ENCODE data around the gene WNT1.

DNA sequence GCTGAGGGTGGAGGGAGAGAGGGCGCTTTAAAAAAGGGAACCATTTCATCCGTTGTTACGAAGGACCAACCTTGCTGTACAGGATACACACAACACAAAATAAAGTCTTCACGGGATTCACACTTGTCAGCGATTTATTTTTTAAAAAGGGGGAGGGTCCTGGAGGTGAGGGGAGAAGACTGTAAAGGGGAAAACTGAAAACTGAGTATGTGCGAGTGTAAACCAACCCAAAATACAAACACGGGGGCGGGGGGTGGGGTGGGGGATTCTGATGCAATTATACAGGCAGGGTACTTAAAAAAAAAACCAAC, 41.0 kb downstream of the WNT1 start:
- no peak for TF ChIP-seq POLR2AphosphoS5 (IDR thresholded peaks at IDR 0.05)
- TF ChIP-seq, protein P1, sequence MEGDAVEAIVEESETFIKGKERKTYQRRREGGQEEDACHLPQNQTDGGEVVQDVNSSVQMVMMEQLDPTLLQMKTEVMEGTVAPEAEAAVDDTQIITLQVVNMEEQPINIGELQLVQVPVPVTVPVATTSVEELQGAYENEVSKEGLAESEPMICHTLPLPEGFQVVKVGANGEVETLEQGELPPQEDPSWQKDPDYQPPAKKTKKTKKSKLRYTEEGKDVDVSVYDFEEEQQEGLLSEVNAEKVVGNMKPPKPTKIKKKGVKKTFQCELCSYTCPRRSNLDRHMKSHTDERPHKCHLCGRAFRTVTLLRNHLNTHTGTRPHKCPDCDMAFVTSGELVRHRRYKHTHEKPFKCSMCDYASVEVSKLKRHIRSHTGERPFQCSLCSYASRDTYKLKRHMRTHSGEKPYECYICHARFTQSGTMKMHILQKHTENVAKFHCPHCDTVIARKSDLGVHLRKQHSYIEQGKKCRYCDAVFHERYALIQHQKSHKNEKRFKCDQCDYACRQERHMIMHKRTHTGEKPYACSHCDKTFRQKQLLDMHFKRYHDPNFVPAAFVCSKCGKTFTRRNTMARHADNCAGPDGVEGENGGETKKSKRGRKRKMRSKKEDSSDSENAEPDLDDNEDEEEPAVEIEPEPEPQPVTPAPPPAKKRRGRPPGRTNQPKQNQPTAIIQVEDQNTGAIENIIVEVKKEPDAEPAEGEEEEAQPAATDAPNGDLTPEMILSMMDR (IDR thresholded peaks at IDR 0.05; ENCODE audit: poor library complexity, severe bottlenecking), result no peak
- TF ChIP-seq, protein P2, sequence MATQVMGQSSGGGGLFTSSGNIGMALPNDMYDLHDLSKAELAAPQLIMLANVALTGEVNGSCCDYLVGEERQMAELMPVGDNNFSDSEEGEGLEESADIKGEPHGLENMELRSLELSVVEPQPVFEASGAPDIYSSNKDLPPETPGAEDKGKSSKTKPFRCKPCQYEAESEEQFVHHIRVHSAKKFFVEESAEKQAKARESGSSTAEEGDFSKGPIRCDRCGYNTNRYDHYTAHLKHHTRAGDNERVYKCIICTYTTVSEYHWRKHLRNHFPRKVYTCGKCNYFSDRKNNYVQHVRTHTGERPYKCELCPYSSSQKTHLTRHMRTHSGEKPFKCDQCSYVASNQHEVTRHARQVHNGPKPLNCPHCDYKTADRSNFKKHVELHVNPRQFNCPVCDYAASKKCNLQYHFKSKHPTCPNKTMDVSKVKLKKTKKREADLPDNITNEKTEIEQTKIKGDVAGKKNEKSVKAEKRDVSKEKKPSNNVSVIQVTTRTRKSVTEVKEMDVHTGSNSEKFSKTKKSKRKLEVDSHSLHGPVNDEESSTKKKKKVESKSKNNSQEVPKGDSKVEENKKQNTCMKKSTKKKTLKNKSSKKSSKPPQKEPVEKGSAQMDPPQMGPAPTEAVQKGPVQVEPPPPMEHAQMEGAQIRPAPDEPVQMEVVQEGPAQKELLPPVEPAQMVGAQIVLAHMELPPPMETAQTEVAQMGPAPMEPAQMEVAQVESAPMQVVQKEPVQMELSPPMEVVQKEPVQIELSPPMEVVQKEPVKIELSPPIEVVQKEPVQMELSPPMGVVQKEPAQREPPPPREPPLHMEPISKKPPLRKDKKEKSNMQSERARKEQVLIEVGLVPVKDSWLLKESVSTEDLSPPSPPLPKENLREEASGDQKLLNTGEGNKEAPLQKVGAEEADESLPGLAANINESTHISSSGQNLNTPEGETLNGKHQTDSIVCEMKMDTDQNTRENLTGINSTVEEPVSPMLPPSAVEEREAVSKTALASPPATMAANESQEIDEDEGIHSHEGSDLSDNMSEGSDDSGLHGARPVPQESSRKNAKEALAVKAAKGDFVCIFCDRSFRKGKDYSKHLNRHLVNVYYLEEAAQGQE (IDR thresholded peaks at IDR 0.05; ENCODE audit: borderline replicate concordance), result no peak
- TF ChIP-seq EZH2 (IDR thresholded peaks at IDR 0.05; ENCODE audit: borderline replicate concordance, insufficient read depth, low read length, poor library complexity, severe bottlenecking), result no peak
- TF ChIP-seq RAD21 (conservative IDR thresholded peaks at IDR 0.05), result no peak
- TF ChIP-seq TAF1 (IDR thresholded peaks at IDR 0.05; ENCODE audit: low read depth), result no peak
- no peak for TF ChIP-seq EP300 (conservative IDR thresholded peaks at IDR 0.05; ENCODE audit: poor library complexity, severe bottlenecking)
- no peak for TF ChIP-seq MXI1 (conservative IDR thresholded peaks at IDR 0.05; ENCODE audit: poor library complexity, severe bottlenecking)
- no peak for TF ChIP-seq SMC3 (conservative IDR thresholded peaks at IDR 0.05; ENCODE audit: poor library complexity)
